ENCODE results near the gene MPPE1.
"Not testable (repeated sequence)": the region's sequence is repeated elsewhere in the genome, so short reads cannot be mapped to it uniquely, and the experiment has no call there.

The MPPE1 gene

DNA sequence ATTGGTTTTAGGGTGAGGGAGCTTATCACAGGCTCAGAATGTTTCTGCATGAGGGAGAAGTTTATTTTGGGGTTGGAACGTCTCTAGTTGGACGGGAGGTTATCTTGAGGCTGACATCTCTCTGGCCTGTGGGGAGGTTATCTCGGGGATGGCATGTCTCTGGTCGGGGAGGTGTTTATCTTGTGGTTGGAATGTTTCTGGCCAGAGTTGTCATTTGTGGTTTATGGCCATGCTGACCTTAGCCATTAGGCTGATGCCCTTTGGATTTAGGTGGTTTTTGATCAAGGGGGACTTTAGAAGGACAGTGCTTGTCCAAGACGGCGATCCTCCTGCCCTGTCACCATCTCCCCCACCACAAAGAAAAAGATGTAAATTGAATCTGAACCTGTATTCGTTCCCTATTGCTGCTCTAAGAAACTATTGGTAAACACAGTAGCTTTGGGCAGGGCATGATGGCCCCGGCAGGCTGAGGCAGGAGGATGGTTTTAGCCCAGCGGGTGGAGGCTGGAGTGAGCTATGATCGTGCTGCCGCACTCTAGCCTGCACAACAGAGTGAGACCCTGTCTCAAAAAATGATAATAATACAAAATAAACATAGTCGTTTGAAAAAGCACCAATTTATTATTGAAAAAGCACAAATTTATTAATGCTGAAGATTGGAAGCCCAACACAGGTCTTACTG lies 17.8 kb upstream of the MPPE1 start:
- no peak for DNase-seq

GRCh38 chr18:11923450-11923849 lies 15.3 kb upstream of the MPPE1 start:
- no peak for DNase-seq

DNA sequence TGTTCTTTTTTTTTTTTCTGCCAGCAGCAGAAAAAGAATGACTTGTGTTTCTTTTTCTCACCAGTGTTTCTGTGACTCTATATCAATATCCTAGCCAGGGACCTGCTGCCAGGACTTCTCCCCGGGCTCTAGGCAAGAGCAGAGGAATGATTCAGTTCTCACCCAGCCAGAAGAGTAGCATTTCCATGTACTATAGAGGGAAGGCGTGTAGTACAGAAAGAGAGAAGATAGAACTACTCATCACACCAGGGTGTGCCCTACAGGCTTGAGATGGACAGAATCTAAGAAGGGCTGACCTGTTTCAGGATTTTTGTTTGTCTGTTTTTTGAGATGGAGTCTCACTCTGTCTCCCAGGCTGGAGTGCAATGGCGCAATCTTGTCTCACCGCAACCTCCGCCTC lies 11.4 kb upstream of the MPPE1 start:
- DNase-seq, result not testable (repeated sequence)

GRCh38 chr18:11916880-11917279 lies 8.8 kb upstream of the MPPE1 start:
- not testable (repeated sequence) for DNase-seq

DNA sequence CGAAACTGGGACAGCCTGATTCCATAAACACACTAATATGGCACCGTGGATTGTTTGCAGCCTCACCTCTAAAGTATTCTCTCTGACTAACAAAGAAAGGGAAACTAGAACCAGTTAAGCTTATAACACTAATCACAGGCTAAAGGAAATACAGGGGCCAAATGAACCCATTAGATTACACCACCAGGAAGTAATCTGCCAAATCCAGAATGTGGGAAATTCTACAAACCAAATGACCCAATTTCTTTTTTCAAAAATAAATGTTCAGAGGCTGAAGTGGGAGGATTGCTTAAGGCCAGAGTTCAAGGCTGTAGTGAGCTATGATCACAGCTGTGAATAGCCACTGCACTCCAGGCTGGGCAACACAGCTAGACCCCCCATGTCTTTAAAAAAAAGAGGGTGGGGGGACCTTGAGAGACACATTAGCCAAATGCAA lies 1.5 kb upstream of the MPPE1 start:
- DNase-seq, result no peak

DNA sequence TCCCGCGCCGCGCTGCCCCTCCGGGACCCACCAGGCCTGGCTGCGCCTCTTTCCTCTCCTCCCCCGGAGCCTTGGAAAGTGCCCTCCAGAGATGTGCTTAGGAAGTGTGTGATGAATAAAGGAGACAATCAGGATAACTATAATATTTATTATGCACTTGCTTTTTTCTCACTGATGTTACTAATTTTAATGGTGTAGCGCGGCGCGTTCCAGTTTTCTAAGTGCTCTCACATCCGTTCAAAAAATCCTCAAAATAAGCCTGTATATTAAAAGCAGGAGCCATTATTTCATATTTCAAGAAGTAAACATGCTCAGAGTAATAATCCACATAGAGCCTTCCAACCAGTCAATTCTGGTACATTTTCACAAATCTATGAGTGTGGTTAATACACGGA lies 941 bp upstream of the MPPE1 start:
- DNase-seq, result no peak

DNA sequence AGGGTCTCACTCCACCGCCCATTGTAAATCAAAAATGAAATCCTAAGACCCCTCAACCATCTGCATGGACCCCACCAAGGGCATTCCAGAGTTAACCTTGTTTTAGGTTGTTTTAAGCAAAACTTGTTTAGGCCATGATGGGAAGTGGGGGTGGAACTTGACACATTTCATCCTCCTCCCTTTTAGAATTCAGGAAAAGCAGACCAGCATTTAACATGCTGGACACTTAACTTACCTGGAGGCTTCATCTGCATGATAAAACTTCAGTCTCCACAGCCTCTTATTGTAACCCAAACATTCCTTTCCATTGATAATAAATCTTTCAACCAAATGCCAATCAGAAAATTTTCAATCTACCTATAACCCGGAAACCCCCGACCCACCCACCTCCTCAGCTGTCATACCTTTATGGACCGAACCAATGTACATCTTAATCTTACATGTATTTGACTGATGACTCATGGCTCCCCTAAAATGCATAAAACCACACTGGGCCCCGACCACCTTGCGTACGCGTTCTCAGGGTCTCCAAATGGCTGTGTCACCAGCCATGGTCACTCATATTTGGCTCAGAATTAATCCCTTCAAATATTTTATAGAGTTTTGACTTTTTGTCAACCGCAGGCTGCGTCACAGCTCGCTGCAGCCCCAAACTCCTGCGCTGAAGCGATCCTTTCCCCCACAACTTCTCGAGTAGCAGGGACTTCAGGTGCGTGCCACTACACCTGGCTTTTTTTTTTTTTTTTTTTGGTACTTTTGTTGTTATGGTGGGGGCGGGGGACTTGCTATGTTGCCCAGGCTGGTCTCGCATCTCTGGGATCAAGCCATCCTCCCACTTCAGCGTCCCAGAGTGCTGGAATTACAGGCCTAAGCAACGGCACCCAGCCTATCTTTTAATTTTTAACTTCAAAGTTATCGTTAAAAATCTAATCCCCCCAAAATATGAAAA lies 917 bp downstream of the MPPE1 start:
- no peak for DNase-seq

DNA sequence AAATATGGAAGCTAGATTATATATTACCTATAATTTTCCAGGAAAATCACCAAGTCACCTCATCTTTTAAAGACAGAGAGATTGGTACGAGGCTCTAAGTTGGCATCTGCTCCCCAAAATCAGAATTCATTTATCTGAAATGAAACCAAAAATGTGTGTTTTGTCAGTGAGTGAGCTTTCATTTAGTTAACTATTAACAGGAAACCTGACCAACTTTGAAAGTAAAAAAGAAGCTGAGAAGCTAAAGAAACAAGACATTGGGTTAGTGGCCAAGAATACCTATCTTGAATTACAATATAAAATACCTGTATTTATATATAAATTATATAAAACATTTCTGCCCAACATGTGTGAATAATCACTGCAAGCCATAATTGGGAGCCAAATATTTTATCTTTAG lies 1.9 kb downstream of the MPPE1 start:
- no peak for DNase-seq

GRCh38 chr18:11905613-11906012 lies 2.5 kb downstream of the MPPE1 start:
- no peak for DNase-seq

- DNase-seq, result no peak
These were observed 5.4 kb downstream of the MPPE1 start for GRCh38 chr18:11902522-11903292.

DNA sequence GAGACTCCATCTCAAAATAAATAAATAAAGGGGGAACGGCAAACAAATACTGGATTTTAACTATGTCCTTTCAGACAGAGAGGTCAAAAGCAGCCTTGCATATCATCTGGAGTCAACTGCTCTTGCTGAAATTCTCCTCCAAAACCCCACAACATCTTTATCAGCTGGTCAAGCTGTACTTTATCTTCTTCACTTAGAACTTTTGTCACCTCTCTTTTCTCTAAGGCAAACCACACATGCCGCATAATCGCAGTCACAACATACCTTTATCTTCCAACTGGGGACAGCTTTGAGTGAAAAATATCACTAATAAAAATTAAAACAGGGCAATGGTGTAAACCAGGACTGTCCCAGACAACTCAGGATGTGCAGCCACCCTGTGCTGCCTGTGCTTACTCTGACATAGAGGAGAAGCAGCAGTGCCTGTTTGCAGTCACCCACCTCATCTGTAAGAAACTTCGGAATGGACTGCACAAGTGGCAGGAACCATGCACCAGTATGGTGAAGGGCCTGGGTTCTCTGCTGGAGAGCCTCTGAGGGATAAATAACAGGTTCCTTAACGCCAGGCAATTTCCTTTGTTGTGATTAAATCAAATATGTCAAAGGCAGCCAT lies 6.2 kb downstream of the MPPE1 start:
- DNase-seq, result no peak

DNA sequence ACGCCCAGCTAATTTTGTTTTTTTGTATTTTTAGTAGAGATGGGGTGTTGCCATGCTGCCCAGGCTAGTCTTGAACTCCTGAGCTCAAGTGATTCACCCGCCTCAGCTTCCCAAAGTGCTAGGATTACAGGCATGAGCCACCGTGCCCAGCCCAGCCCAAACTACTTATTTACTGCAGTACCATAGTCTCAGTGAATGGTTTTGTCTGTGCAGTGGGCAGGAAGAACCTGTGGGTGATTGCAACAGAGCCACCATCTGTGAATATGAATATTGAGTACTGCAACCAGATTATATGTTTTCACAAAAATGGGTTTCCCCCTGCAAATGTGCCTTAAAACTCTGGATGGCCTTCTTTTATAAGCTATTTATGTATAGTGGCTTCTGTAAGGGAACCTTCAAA lies 9.1 kb downstream of the MPPE1 start:
- DNase-seq, result no peak

DNA sequence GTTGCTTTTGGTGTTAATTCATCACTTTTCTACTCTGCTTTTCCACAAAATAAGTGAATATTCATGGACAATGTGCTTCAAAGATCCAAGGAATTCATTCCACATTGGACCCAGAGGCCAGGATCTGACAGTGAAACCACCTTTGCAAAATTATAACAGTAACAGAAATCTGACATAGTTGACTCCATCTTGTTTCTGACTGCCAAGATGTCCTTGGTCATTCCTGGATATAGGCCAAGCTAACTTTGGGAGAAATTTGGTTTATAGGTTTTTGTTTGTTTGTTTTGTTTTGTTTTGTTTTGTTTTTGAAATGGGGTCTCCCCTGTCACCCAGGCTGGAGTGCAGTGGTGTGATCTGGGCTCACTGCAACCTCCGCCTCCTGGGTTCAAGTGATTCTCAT lies 10.3 kb downstream of the MPPE1 start:
- no peak for DNase-seq

DNA sequence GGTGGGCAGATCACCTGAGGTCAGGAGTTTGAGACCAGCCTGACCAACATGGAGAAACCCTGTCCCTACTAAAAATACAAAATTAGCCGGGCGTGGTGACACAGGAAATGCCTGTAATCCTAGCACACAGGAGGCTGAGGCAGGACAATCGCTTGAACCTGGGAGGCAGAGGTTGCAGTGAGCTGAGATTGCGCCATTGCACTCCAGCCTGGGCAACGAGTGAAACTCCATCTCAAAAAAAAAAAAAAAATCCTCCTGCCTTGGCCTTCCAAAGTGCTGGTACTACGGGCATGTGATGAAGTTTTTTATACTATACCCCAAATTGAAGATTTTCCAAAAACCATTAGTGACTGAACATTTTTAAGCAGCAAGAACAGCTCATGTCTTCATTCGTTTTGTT lies 15.7 kb downstream of the MPPE1 start:
- not testable (repeated sequence) for DNase-seq

DNA sequence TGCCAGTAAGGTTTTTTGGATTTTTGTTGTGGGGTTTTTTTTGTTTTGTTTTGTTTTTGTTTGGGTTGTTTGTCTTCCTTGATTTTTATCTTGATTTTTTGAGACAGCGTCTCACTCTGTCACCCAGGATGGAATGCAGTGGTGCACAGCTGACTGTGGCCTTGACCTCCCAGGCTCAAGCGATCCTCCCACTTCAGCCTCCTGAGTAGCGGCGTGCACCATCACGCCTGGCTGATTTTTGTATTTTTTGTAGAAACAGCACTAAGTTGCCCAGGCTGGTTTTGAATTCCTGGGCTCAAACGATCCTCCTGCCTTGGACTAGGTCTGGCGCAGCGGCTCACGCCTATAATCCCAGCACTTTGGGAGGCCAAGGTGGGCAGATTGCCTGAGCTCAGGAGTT lies 16.4 kb downstream of the MPPE1 start:
- DNase-seq, result no peak

DNA sequence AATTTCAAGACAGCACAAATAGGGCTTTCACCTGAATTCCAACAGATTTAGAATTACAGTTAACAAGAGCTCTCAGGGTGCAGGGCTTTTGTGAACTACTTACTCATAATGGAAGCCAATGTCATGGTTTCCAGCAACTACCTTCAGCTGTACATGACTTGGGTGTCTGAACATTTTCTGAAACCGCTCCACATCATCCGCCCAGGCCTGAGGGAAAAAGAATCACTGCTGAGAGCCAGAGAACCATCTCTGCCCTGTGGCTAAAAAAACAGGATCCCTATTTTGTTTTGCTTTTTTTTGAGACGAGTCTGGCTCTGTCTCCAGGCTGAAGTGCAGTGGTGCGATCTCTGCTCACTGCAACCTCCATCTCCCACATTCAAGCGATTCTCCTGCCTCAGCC lies 18.8 kb downstream of the MPPE1 start:
- DNase-seq, result no peak

- DNase-seq, result no peak
These were observed 19.4 kb downstream of the MPPE1 start for GRCh38 chr18:11888726-11889125.

GRCh38 chr18:11887328-11888128 lies 20.6 kb downstream of the MPPE1 start:
- no peak for DNase-seq

GRCh38 chr18:11886577-11887110 lies 21.5 kb downstream of the MPPE1 start:
- DNase-seq, result no peak

- DNase-seq, result no peak
These were observed 22.7 kb downstream of the MPPE1 start for GRCh38 chr18:11885278-11885947.

- DNase-seq, result no peak
These were observed 23.6 kb downstream of the MPPE1 start for GRCh38 chr18:11884396-11885030.
